Mesenchymal stem cell (in vitro differentiated cells and primary cell): ENCODE results near the gene RUNX1.

Experiments used
- DNase-seq: peaks from one replicate; pipeline ENCODE4 v3.0.0-alpha.2; 2013
- H2AFZ ChIP-seq: one replicate; pipeline ENCODE4 v1.6.1; 2013; ENCODE audit warnings: low read depth, mild to moderate bottlenecking, control low read depth, inconsistent platforms, low read length, moderate library complexity
- H2AK5ac ChIP-seq: 2 replicates; pipeline ENCODE4 v1.6.1; 2013; ENCODE audit warnings: low read length, moderate library complexity, mild to moderate bottlenecking, inconsistent platforms; ENCODE audit not compliant: severe bottlenecking
- H2BK120ac ChIP-seq: one replicate; pipeline ENCODE4 v1.6.1; 2013; ENCODE audit warnings: low read depth, mild to moderate bottlenecking, inconsistent platforms, low read length, moderate library complexity
- H2BK12ac ChIP-seq, 2 experiments: one replicate each; pipeline ENCODE4 v1.6.1; 2013; ENCODE audit warnings: inconsistent platforms in 2 of 2, low read length in 2 of 2, mild to moderate bottlenecking in 2 of 2, moderate library complexity in 2 of 2, control low read depth in 1 of 2
- H2BK15ac ChIP-seq: one replicate; pipeline ENCODE4 v1.6.1; 2013; ENCODE audit warnings: mild to moderate bottlenecking, low read depth, inconsistent platforms; ENCODE audit not compliant: poor library complexity, severe bottlenecking
- H2BK5ac ChIP-seq: 2 replicates; pipeline ENCODE4 v1.6.1; 2013; ENCODE audit warnings: low read depth, mild to moderate bottlenecking, low read length, control low read depth, inconsistent platforms; ENCODE audit not compliant: poor library complexity, severe bottlenecking
- H3K14ac ChIP-seq, 2 experiments: one replicate each; pipeline ENCODE4 v1.6.1; 2013; ENCODE audit warnings: inconsistent platforms in 2 of 2, low read length in 2 of 2, control low read depth in 1 of 2, mild to moderate bottlenecking in 1 of 2, moderate library complexity in 1 of 2
- H3K18ac ChIP-seq, 2 experiments: one replicate each; pipeline ENCODE4 v1.6.1; 2013; ENCODE audit warnings: inconsistent platforms in 2 of 2, low read length in 2 of 2, control low read depth in 1 of 2, low read depth in 1 of 2, mild to moderate bottlenecking in 1 of 2
- H3K23ac ChIP-seq, 2 experiments: one replicate each; pipeline ENCODE4 v1.6.1; 2013; ENCODE audit warnings: inconsistent platforms in 2 of 2, low read length in 2 of 2, mild to moderate bottlenecking in 2 of 2, moderate library complexity in 2 of 2, control low read depth in 1 of 2
- H3K27ac ChIP-seq: 2 replicates; pipeline ENCODE4 v1.5.1; 2013; ENCODE audit warnings: mild to moderate bottlenecking, moderate library complexity, low read length, control low read depth, inconsistent platforms; ENCODE audit not compliant: poor library complexity, severe bottlenecking
- H3K27me3 ChIP-seq, 2 experiments: 2 replicates each; pipeline versions ENCODE4 v1.6.1 to v1.7.0; 2013; ENCODE audit warnings: low read length in 2 of 2, mild to moderate bottlenecking in 2 of 2, moderate library complexity in 2 of 2, control low read depth in 1 of 2, inconsistent platforms in 1 of 2; ENCODE audit not compliant: control insufficient read depth in 1 of 2, insufficient read depth in 1 of 2
- H3K36me3 ChIP-seq, 2 experiments: 2 replicates each; pipeline versions ENCODE4 v1.6.1 to v1.7.0; 2013; ENCODE audit warnings: low read length in 2 of 2, control low read depth in 1 of 2, inconsistent platforms in 1 of 2, low read depth in 1 of 2, mild to moderate bottlenecking in 1 of 2; ENCODE audit not compliant: insufficient read depth in 2 of 2, control insufficient read depth in 1 of 2
- H3K4ac ChIP-seq, 2 experiments: one replicate each; pipeline ENCODE4 v1.6.1; 2013; ENCODE audit warnings: inconsistent platforms in 2 of 2, low read length in 2 of 2, mild to moderate bottlenecking in 2 of 2, moderate library complexity in 2 of 2, control low read depth in 1 of 2, low read depth in 1 of 2
- H3K4me1 ChIP-seq: 2 replicates; pipeline ENCODE4 v1.6.1; 2013; ENCODE audit warnings: low read depth, low read length, control low read depth; ENCODE audit not compliant: control insufficient read depth, insufficient read depth
- H3K4me2 ChIP-seq: 2 replicates; pipeline ENCODE4 v1.6.1; 2013; ENCODE audit warnings: low read length, mild to moderate bottlenecking, inconsistent platforms; ENCODE audit not compliant: poor library complexity, severe bottlenecking
- H3K4me3 ChIP-seq, 2 experiments: 2 replicates each; pipeline versions ENCODE4 v1.5.1 to v1.7.0; 2013; ENCODE audit warnings: low read length in 2 of 2, mild to moderate bottlenecking in 2 of 2, control low read depth in 1 of 2, low read depth in 1 of 2; ENCODE audit not compliant: insufficient read depth in 1 of 2
- H3K79me1 ChIP-seq: replicated peaks from 2 replicates; pipeline ENCODE4 v1.6.1; 2013; ENCODE audit warnings: mild to moderate bottlenecking, control low read depth, low read length, inconsistent platforms; ENCODE audit not compliant: poor library complexity, severe bottlenecking
- H3K9ac ChIP-seq: 2 replicates; pipeline ENCODE4 v1.7.0; 2013; ENCODE audit warnings: mild to moderate bottlenecking, low read length, moderate library complexity
- H3K9me3 ChIP-seq: 2 replicates; pipeline ENCODE4 v1.7.0; 2013; ENCODE audit warnings: mild to moderate bottlenecking, low read length; ENCODE audit not compliant: control insufficient read depth
- H4K8ac ChIP-seq: one replicate; pipeline ENCODE4 v1.6.1; 2013; ENCODE audit warnings: inconsistent platforms, mild to moderate bottlenecking, low read length, moderate library complexity
- H4K91ac ChIP-seq: one replicate; pipeline ENCODE4 v1.6.1; 2013; ENCODE audit warnings: mild to moderate bottlenecking, low read length, inconsistent platforms
- WGBS: methylation state at CpG from one replicate; pipeline ENCODE4 v1.1.7; 2013; ENCODE audit warnings: mixed read lengths; 5-methylcytosine and 5-hydroxymethylcytosine counted together

Gene RUNX1

DNA sequence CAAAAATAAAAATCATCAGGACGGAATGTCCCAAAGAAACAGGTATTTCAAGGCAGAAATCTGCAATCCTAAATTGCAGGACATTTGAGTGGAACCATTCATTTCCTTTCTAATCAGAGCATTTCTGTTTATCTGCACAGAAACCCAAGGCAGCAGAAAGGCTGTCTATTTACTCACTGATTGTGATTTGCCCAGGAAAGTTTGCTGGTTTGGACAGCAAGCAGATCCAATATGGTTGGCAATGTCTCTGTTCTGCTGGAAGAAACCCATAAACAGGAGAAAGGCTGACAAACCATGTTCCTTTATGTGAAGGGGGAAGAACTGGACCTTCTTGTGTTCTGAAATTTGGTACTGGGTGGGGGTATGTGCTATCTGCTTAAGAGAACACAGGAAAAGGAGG is 260.2 kb downstream of the RUNX1 start:
- Histone ChIP-seq H4K8ac (no peak overlapping the region), H3K23ac (no peak overlapping the region), H3K27me3 (no peaks in the 10 kb centered on the region), H2BK5ac (no peak overlapping the region), H4K91ac (no peak overlapping the region), H3K4me3 (no peak overlapping the region), H2BK12ac (no peak overlapping the region), H3K18ac (no peak overlapping the region), H2BK15ac (no peak overlapping the region), H3K79me1 (peaks cover 10% of the 10 kb centered on the region), H3K4ac (no peak overlapping the region), H3K14ac (no peak overlapping the region), H2AK5ac (no peak overlapping the region), H3K4me1 (peaks cover 2% of the 10 kb centered on the region), H3K9me3 (no peaks in the 10 kb centered on the region), H3K4me2 (no peak overlapping the region), H3K36me3 (peaks cover 18 to 55% of the 10 kb centered on the region in 2 experiments), H2BK120ac (no peak overlapping the region), H3K9ac (peak overlapping the region; percentile 1), H2AFZ (no peak overlapping the region), H3K27ac (no peak overlapping the region)
- DNase-seq = no peak
- WGBS = 100% methylated on average over 1 of the region's 1 CpG

DNA sequence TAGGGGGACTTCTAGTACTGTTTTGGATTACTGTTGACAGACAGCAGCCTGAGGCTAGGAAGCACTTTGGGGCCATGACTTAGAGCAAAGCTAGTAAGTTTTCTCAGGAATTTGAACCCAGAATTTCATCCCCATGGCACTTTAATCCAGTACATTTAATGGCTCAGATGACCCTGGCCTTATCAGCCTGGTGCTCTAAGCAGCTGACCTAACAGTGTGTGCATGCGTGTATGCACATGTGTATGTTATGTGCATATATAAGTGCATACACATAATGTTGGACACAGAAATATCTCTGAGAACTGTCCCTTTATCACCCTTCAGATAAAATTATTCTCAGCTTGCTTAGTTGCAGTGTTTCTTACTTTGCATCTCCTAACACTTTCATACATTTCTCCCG is 265.3 kb downstream of the RUNX1 start:
- H3K79me1 ChIP-seq = no peaks in the 10 kb centered on the region
- H3K27ac ChIP-seq = no peak overlapping the region
- no peak overlapping the region for H4K91ac ChIP-seq
- no peak overlapping the region for H2BK5ac ChIP-seq
- H2AK5ac ChIP-seq = no peak overlapping the region
- no peak overlapping the region for H2BK12ac ChIP-seq
- no peaks in the 10 kb centered on the region for H3K9me3 ChIP-seq
- H3K4me2 ChIP-seq = no peak overlapping the region
- H3K23ac ChIP-seq = no peak overlapping the region
- H3K9ac ChIP-seq = no peak overlapping the region
- H3K4me1 ChIP-seq = peaks cover 9% of the 10 kb centered on the region
- H3K14ac ChIP-seq = no peak overlapping the region
- H4K8ac ChIP-seq = no peak overlapping the region
- H3K4ac ChIP-seq = no peak overlapping the region
- no peaks in the 10 kb centered on the region for H3K27me3 ChIP-seq
- WGBS = 100% methylated on average over 1 of the region's 2 CpGs
- peaks cover 0 to 11% of the 10 kb centered on the region in 2 experiments for H3K36me3 ChIP-seq
- H3K18ac ChIP-seq = no peak overlapping the region
- H2BK15ac ChIP-seq = no peak overlapping the region
- DNase-seq = no peak
- H2AFZ ChIP-seq = no peak overlapping the region
- no peak overlapping the region for H3K4me3 ChIP-seq
- H2BK120ac ChIP-seq = no peak overlapping the region

DNA sequence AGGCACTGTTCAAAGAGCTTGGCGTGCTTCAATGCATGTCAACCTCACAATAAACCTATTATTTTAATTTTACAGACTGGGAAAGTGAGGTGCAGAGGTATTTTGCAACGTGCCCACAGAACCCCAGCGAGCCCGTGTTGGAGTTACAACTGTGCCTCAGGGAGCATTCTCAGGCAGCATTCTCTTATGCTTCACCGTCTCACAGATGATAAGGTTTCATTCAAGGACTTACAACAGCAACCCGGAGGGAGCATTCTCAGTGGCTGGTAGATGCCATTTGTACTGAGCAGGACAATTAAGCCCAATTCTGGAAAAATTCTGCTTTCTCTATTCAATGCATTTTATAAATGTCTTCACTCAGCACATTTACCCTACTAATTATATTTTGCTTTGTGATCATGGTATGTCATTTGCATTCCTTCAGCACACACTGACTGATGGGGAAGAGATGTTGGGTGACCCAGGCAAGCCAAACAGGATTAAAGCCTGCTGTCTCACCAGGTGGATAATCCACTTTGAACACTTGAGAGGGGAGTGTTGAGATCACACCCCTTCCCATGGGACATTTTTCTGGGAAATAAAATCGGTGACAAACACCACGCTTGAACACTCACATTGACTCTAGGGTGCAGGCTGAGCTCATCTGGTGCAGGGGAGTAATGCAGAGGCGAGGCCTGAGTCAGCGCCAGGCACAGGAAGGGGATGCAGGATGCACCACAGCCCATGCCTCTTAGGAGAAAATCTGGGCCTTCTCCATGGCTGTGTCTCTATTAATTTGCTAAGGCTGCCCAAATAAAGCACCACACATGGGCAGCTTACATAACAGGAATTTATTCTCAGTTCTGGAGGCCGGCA is 266.4 kb downstream of the RUNX1 start:
- Histone ChIP-seq H3K23ac (no peak overlapping the region), H2AFZ (no peak overlapping the region), H3K9me3 (no peaks in the 10 kb centered on the region), H2BK5ac (no peak overlapping the region), H3K4me2 (no peak overlapping the region), H4K91ac (no peak overlapping the region), H2BK120ac (no peak overlapping the region), H3K27ac (no peak overlapping the region), H3K36me3 (no peaks in the 10 kb centered on the region), H3K4me1 (peaks cover 8% of the 10 kb centered on the region), H3K4ac (no peak overlapping the region), H3K14ac (no peak overlapping the region), H3K79me1 (no peaks in the 10 kb centered on the region), H2BK15ac (no peak overlapping the region), H2AK5ac (no peak overlapping the region), H3K27me3 (no peaks in the 10 kb centered on the region), H3K4me3 (no peak overlapping the region), H4K8ac (no peak overlapping the region), H3K9ac (no peak overlapping the region), H2BK12ac (no peak overlapping the region), H3K18ac (no peak overlapping the region)
- DNase-seq = no peak
- WGBS = 91% methylated on average over 10 of the region's 11 CpGs

DNA sequence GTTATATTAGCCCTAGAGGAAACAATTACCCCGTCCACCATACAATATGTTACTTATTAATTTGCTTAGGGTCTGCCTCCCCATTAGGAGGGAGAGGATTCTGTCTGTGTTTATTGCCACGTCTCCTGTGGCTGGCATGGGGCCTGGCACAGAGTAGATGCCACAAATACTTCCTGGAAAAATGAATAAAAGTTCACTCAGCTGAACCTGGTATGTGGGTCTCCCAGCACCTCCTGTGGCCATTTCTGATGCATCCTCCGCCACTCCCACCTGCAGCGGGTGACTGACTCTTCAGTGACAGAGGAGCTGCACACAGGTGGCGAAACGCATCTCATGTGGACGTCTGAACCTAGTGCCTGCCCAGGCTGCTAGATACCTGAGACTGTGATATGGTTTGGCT is 267.6 kb downstream of the RUNX1 start:
- Histone ChIP-seq H3K4me1 (peaks cover 7% of the 10 kb centered on the region), H2BK5ac (no peak overlapping the region), H3K4ac (no peak overlapping the region), H3K18ac (no peak overlapping the region), H3K27ac (no peak overlapping the region), H2AFZ (no peak overlapping the region), H2BK15ac (no peak overlapping the region), H2AK5ac (no peak overlapping the region), H3K9me3 (no peaks in the 10 kb centered on the region), H2BK120ac (no peak overlapping the region), H3K14ac (no peak overlapping the region), H3K9ac (no peak overlapping the region), H3K36me3 (no peaks in the 10 kb centered on the region), H3K27me3 (no peaks in the 10 kb centered on the region), H4K8ac (no peak overlapping the region), H3K4me2 (no peak overlapping the region), H3K4me3 (no peak overlapping the region), H3K23ac (no peak overlapping the region), H4K91ac (no peak overlapping the region), H3K79me1 (no peaks in the 10 kb centered on the region), H2BK12ac (no peak overlapping the region)
- 94% methylated on average over 6 of the region's 7 CpGs for WGBS
- DNase-seq = no peak
